ENCODE measurements around the gene PXYLP1. TPM values are rescaled to one million over a fixed set of nuclear protein-coding genes. Genes with fewer than 3 reads are reported as not detected.
A peak's percentile ranks its signal among the peaks of the same experiment; 100 is the strongest.

Gene PXYLP1
- total and polyA plus RNA-seq, 10 of the 15 experiments (the other 5 are each of a cell fraction or from before 2014, with no cell fraction given), result 0.06 to 1.7 (median 0.35) TPM

GRCh38 chr3:141303481-141304223 lies 72.0 kb downstream of the PXYLP1 start (continued):
- TF ChIP-seq, protein P1, sequence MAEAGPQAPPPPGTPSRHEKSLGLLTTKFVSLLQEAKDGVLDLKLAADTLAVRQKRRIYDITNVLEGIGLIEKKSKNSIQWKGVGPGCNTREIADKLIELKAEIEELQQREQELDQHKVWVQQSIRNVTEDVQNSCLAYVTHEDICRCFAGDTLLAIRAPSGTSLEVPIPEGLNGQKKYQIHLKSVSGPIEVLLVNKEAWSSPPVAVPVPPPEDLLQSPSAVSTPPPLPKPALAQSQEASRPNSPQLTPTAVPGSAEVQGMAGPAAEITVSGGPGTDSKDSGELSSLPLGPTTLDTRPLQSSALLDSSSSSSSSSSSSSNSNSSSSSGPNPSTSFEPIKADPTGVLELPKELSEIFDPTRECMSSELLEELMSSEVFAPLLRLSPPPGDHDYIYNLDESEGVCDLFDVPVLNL (IDR thresholded peaks at IDR 0.05; ENCODE audit: low read depth, low read length), result no peak
- peak; percentile 55 to 78 (median 70); a peak in 5 of 6 replicates for TF ChIP-seq CTCF (IDR thresholded peaks at IDR 0.05 in 2 of 3, conservative IDR thresholded peaks at IDR 0.05 in 1 of 3; ENCODE audit: control insufficient read depth in 2 of 3, extremely low read depth in 1 of 3, insufficient read depth in 1 of 3, low read depth in 3 of 3, low read length in 3 of 3)
- TF ChIP-seq SP1 (IDR thresholded peaks at IDR 0.05; ENCODE audit: low read depth, low read length), result no peak
- peak; percentile 31 to 34; a peak in 1 of 4 replicates for TF ChIP-seq IKZF2 (IDR thresholded peaks at IDR 0.05)
- peak; percentile 89 for TF ChIP-seq RAD21 (IDR thresholded peaks at IDR 0.05; ENCODE audit: insufficient read depth, low read depth, low read length)
- TF ChIP-seq ZNF384 (IDR thresholded peaks at IDR 0.05; ENCODE audit: borderline replicate concordance, low read depth, low read length), result no peak

DNA sequence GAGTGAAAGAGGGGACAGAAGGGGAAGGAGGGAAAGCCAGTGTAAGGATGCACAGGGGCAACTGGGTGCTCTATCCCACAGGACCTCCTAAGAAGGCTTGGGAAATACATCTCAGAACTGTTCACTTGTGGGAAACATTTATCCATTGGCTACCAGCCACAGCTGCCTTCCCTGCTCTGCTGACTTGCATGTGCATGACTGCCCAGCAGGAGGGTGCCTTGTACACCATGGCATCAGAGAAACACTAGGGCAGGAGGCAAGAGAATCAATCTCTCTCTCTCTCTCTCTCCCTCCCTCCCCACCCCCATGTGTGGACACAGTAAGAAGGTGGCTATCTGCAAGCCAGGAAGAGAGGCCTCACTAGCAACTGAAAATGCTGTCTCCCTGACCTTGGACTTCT lies 73.8 kb downstream of the PXYLP1 start:
- SMC1A ChIA-PET (ENCODE audit: uncharacterized antibody, unreplicated experiment), result interaction anchor here (0.7 to 17.9 kb wide), 15 partner anchors 8 to 255 kb away, joined by 3 to 405 read pairs (median 4); no protein-coding TSS in a partner anchor
- intact Hi-C loops (cut with micrococcal nuclease; ENCODE audit: unreplicated experiment) (no loop called here), in situ Hi-C loops (cut with MboI) (loop anchor here (5.0 to 10.0 kb wide), 3 partner anchors 147 to 339 kb away; no protein-coding TSS in a partner anchor)
- Histone ChIP-seq H3K27ac (ENCODE audit: control insufficient read depth, insufficient read depth) (no peak overlapping the region), H4K20me1 (ENCODE audit: control insufficient read depth, insufficient read depth) (no peaks in the 10 kb centered on the region), H3K36me3 (ENCODE audit: control insufficient read depth in 2 of 2, insufficient read depth in 2 of 2, low read length in 1 of 2) (no peaks in the 10 kb centered on the region), H2AFZ (ENCODE audit: control insufficient read depth, low read depth, low read length) (no peak overlapping the region), H3K4me1 (ENCODE audit: control insufficient read depth, insufficient read depth, low read length) (peaks cover 10% of the 10 kb centered on the region), H3K9ac (ENCODE audit: control insufficient read depth, insufficient read depth, low read length) (no peak overlapping the region), H3K9me3 (replicated peaks; ENCODE audit: control insufficient read depth, insufficient read depth, low read length) (no peaks in the 10 kb centered on the region), H3K79me2 (ENCODE audit: control insufficient read depth, insufficient read depth, low read length) (0 out of 2 replicates have a peak, but pooled peaks cover under 1% of the 10 kb centered on the region), H3K27me3 (replicated peaks in 1 of 2; ENCODE audit: control insufficient read depth in 2 of 2, insufficient read depth in 2 of 2, low read length in 1 of 2) (no peaks in the 10 kb centered on the region), H3K4me2 (ENCODE audit: control insufficient read depth, insufficient read depth) (no peak overlapping the region), H3K4me3 (no peak overlapping the region)
- TF ChIP-seq CREB1 (IDR thresholded peaks at IDR 0.05; ENCODE audit: low read depth) (no peak), CTCF (IDR thresholded peaks at IDR 0.05 in 2 of 3, conservative IDR thresholded peaks at IDR 0.05 in 1 of 3; ENCODE audit: control insufficient read depth in 2 of 3, extremely low read depth in 1 of 3, insufficient read depth in 1 of 3, low read depth in 3 of 3, low read length in 3 of 3) (peak; percentile 9 to 17 (median 15); a peak in 2 of 6 replicates), MYB (IDR thresholded peaks at IDR 0.05; ENCODE audit: borderline replicate concordance, low read depth, low read length) (no peak)
- no peak for FAIRE-seq
- RAD21 ChIA-PET (ENCODE audit: unreplicated experiment), result interaction anchor here (0.5 to 11.1 kb wide), 12 partner anchors 23 to 262 kb away, joined by 3 to 164 read pairs (median 6); no protein-coding TSS in a partner anchor
- BruUV-seq (replicated peaks), result no TSS peak
- CTCF ChIA-PET, result interaction anchor here (0.8 to 20.6 kb wide), 28 partner anchors 7 to 436 kb away, joined by 3 to 642 read pairs (median 5); partner anchors contain the start of gene PXYLP1
- peak; percentile 56 for ATAC-seq
- no peak for DNase-seq (ENCODE audit: low read depth, low spot score)
- POLR2A ChIA-PET, result interaction anchor here (0.6 to 2.4 kb wide), 3 partner anchors 23 to 147 kb away, joined by 4 to 8 read pairs (median 6); no protein-coding TSS in a partner anchor

Data from GM12878 (cell line).